ENCODE measurements around the gene GPR152.

GPR152 gene

DNA sequence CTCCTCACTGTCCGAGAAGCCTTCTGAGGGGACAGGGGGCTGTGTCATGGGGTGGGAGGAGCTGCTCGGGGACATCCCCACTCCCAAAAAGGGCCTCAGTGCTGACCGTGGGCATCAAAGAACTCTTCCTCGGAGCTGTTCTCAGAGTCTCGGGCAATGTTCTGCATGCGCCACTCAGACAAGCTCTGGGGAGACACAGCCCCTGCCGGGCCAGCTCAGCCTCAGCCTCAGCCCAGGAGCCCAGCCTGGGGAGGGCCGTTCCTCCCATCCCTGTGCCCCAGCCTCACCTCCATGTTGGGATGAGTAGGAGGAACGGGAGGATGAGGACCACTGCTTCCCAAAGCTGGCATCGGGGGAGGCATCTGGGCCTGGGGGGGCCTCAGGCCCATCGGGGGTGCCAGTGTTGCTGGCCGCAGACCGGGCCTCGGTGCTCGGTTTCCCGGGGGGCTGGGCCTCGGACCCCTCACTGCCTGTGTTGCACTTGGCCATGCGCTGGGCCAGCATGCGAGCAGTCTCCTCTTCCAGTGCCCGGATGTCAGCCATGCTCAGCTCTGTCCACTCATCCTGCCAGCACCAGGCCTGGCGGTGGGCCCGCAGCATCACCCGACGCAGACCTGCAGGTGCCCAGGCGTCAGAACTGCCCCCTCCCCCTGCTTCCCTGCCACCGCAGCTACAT is 47.4 kb upstream of the GPR152 start:
- Histone ChIP-seq H3K9me3 (no peaks in the 10 kb centered on the region), H3K4me1 (peaks cover 0 to 17% (median 14%) of the 10 kb centered on the region in 4 donors), H3K27me3 (no peaks in the 10 kb centered on the region), H3K4me3 (no peak overlapping the region), H3K27ac (no peak overlapping the region), H3K36me3 (peaks cover 0 to 48% (median 33%) of the 10 kb centered on the region in 3 donors)
- TF ChIP-seq, protein P1, sequence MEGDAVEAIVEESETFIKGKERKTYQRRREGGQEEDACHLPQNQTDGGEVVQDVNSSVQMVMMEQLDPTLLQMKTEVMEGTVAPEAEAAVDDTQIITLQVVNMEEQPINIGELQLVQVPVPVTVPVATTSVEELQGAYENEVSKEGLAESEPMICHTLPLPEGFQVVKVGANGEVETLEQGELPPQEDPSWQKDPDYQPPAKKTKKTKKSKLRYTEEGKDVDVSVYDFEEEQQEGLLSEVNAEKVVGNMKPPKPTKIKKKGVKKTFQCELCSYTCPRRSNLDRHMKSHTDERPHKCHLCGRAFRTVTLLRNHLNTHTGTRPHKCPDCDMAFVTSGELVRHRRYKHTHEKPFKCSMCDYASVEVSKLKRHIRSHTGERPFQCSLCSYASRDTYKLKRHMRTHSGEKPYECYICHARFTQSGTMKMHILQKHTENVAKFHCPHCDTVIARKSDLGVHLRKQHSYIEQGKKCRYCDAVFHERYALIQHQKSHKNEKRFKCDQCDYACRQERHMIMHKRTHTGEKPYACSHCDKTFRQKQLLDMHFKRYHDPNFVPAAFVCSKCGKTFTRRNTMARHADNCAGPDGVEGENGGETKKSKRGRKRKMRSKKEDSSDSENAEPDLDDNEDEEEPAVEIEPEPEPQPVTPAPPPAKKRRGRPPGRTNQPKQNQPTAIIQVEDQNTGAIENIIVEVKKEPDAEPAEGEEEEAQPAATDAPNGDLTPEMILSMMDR (IDR thresholded peaks at IDR 0.05): no peak
- no peak for DNase-seq
- intact Hi-C loops (cut with DNase I; ENCODE audit: low total_unique reads): no loop called here

DNA sequence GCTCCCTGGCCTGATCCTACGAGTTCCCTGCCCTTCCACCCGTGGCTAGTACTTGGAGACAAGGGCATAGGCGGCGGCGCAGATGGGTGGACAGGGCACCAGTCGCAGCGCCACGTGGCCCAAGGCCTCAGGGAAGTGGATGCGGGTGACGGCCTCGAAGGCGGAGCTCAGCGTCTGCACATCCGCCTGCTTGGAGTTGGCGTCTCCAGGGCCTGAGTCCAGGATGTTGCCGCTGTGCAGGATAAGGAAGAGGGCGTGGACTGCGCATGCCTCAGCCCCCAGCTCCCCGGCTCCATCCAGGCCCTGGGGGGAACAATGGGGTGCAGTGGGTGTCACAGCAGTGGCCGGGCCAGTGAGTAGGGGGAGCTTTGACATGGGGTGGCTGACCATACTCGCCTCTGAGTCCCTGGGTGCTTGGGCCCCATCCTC is 46.0 kb upstream of the GPR152 start:
- Histone ChIP-seq H3K9me3 (no peaks in the 10 kb centered on the region), H3K4me1 (peaks cover 0 to 3% (median 1%) of the 10 kb centered on the region in 4 donors), H3K27ac (no peak overlapping the region), H3K36me3 (peaks cover 0 to 62% (median 45%) of the 10 kb centered on the region in 3 donors), H3K4me3 (no peak overlapping the region), H3K27me3 (no peaks in the 10 kb centered on the region)
- TF ChIP-seq, protein P1 (IDR thresholded peaks at IDR 0.05): no peak
- intact Hi-C loops (cut with DNase I; ENCODE audit: low total_unique reads): no loop called here
- no peak for DNase-seq

DNA sequence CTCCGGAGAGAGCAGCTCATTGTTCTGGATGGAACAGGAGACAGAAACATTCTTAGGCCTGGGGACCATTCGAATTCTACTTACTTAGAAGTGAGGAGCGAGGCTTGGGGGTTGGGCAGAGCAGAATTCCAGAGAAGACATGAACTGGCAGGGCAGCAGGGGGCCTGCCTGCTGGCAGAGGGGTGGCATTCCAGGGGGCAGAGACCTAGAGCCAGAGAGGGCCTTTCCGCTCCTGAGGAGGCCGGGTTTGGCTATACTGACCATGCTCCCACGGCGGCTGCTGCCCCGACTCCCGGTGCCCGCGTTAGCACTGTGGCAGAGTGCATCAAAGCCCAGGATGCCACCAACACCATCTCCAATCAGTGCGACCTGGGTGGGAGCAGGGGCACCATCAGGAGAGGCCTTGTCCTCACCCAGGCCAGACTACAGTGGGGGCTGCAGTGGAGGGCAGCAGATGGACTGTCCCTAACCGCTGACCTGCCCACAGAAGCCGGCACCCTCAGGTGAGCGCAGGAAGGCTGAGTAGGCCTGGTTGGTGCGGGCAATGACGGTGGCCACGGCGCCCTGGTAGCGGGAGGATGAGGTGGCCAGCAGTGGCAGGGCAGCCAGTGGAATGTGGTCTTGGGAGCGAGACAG is 45.2 kb upstream of the GPR152 start:
- H3K36me3 ChIP-seq: peaks cover 0 to 70% (median 53%) of the 10 kb centered on the region in 3 donors
- no peak for DNase-seq
- H3K27ac ChIP-seq: no peak overlapping the region
- no peaks in the 10 kb centered on the region for H3K4me1 ChIP-seq
- no peaks in the 10 kb centered on the region for H3K27me3 ChIP-seq
- no peak overlapping the region for H3K4me3 ChIP-seq
- H3K9me3 ChIP-seq: no peaks in the 10 kb centered on the region
- TF ChIP-seq, protein P1 (IDR thresholded peaks at IDR 0.05): no peak
- intact Hi-C loops (cut with DNase I; ENCODE audit: low total_unique reads): no loop called here

DNA sequence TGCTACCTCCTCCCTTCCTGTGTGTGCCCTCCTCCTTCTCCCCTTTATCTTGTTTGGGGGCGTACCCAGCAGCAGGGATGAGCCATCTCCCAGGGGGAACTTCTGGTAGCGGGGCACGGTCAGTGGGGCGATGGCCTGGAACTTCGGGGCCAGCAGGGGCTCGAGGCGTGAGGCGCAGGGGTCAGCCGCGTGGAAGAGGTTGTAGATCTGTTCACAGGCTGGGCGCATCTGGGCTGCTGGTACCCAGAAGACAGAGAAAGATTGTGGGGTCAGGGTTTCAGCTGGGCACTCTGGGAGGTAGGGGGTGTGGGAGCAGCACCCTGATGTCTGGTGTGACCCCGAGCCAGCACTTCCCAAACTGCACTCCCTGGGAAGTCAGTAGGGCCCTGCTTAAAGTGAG is 43.6 kb upstream of the GPR152 start:
- no peak for DNase-seq
- H3K36me3 ChIP-seq: peaks cover 4 to 73% (median 60%) of the 10 kb centered on the region in 3 donors
- H3K4me1 ChIP-seq: no peaks in the 10 kb centered on the region
- intact Hi-C loops (cut with DNase I; ENCODE audit: low total_unique reads): no loop called here
- TF ChIP-seq, protein P1 (IDR thresholded peaks at IDR 0.05): no peak
- H3K9me3 ChIP-seq: no peaks in the 10 kb centered on the region
- no peak overlapping the region for H3K4me3 ChIP-seq
- H3K27ac ChIP-seq: no peak overlapping the region
- no peaks in the 10 kb centered on the region for H3K27me3 ChIP-seq

DNA sequence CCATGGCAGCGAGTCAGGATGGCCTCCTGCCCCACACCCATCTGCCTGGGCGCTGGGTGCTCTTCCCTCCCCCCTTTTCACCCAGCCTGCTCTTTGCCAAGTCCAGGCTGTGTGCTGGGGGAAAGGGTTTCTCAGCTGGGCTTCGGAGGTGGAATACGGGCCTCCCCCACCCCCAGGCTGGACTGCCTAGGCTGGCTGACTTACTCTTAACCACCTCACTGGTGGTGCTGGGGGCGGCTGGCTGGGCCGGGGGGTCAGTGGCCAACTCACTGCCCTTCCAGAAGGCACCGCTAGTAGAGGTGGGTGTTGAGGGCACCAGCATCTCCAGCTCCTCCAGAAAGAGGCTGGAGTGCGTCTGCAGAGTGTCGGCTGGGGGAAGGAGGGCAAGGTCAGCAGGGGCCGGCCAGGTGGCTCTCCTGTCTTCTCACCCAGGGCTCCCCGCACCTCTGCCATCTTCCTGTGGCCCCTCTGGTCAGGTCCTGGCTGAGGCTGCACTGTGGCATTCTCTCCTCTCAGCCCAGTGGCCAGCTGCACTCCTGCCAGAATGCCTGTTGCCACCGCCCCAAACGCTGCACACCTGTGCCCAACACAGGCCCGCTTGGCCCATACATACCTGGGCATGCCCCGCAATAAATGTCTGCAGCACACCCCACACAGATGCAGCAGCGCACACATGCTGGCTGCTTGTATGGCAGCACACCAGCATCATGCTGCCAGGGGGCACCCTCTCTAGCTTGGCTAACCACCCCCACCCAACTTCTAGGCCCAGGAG is 42.9 kb upstream of the GPR152 start:
- no peak for DNase-seq
- TF ChIP-seq, protein P1 (IDR thresholded peaks at IDR 0.05): no peak
- Histone ChIP-seq H3K4me1 (no peaks in the 10 kb centered on the region), H3K4me3 (no peak overlapping the region), H3K27ac (no peak overlapping the region), H3K36me3 (peaks cover 9 to 80% (median 67%) of the 10 kb centered on the region in 3 donors), H3K27me3 (no peaks in the 10 kb centered on the region), H3K9me3 (no peaks in the 10 kb centered on the region)
- intact Hi-C loops (cut with DNase I; ENCODE audit: low total_unique reads): no loop called here

Measured in tibial artery (tissue), 4 donors.